Adrenal gland (tissue), 12 donors: ENCODE measurements around the gene SLC5A6. TPM values are rescaled to one million over a fixed set of nuclear protein-coding genes. Genes with fewer than 3 reads are reported as not detected.

ENCODE experiments used
- DNase-seq, 7 donors: peaks; one replicate each; pipeline ENCODE4 v3.0.0-alpha.2; 2019 to 2020
- H3K27ac ChIP-seq, 5 donors: fragments of 200-600 bp; sonication (generic) in 4 of 5; 1 replicate in 3 of 5; 2 replicates in 2 of 5; pipeline versions ENCODE4 v1.5.1 to v1.8.0; 2016 to 2020; ENCODE audit warnings: mild to moderate bottlenecking in 1 of 5
- H3K27me3 ChIP-seq: fragments of 200-600 bp; 2 replicates; pipeline ENCODE4 v1.8.0; 2021
- H3K36me3 ChIP-seq, 2 donors: fragments of 200-600 bp; replicated peaks in 1 of 2; 1 replicate in 1 of 2; 2 replicates in 1 of 2; pipeline versions ENCODE4 v1.5.1 to v1.8.0; 2018 to 2022
- H3K4me1 ChIP-seq, 2 donors: fragments of 200-600 bp; replicated peaks in 1 of 2; 1 replicate in 1 of 2; 2 replicates in 1 of 2; pipeline versions ENCODE4 v1.5.1 to v1.8.0; 2018 to 2021
- H3K4me3 ChIP-seq, 4 donors: fragments of 200-600 bp; sonication (generic) in 3 of 4; one replicate each; pipeline ENCODE4 v1.5.1; 2016 to 2018
- H3K9me3 ChIP-seq, 3 donors: fragments of 200-600 bp; sonication (generic) in 1 of 3; replicated peaks in 1 of 3; 1 replicate in 2 of 3; 2 replicates in 1 of 3; pipeline versions ENCODE4 v1.5.1 to v1.8.0; 2016 to 2021
- CTCF ChIP-seq, 6 experiments: fragments of 450-650 bp in 4 of 6; fragments of 200-600 bp in 2 of 6; sonication (generic) in 1 of 6; IDR thresholded peaks; 1 replicate in 5 of 6; 2 replicates in 1 of 6; pipeline versions ENCODE4 v1.5.1 to v1.8.0; 2016 to 2021; ENCODE audit warnings: antibody characterized with exemption in 6 of 6, mild to moderate bottlenecking in 2 of 6, moderate library complexity in 1 of 6
- POLR2A ChIP-seq, 2 donors: fragments of 450-650 bp; IDR thresholded peaks; one replicate each; pipeline ENCODE4 v1.6.1; 2017; ENCODE audit warnings: antibody characterized with exemption in 2 of 2, mild to moderate bottlenecking in 2 of 2, moderate library complexity in 1 of 2
- WGBS, 4 donors: extraction: QIAGEN DNeasy Blood & Tissue Kit in 2 of 4; methylation state at CpG; one replicate each; pipeline versions ENCODE4 v1.1.5 to v1.1.7; 2013 to 2017; 5-methylcytosine and 5-hydroxymethylcytosine counted together
- intact Hi-C, 2 donors: fragments of 100-400 bp; cut with DNase I; formaldehyde crosslinking; loops; one replicate each; pipeline versions ENCODE4 v1.14.1 to v1.15.0; 2022 to 2023
- polyA plus RNA-seq, 3 donors: library from polyadenylated mRNA; stranded (reverse); fragments of 200-250 nt in 2 of 3; fragments of 350-450 nt in 1 of 3; fragmentation: Illumina TruSeq in 1 of 3; extraction: RNeasy Lipid Tissue Mini Kit (QIAGEN cat#74804) in 1 of 3; gene quantifications; one replicate each; pipeline ENCODE4 v1.2.3, GENCODE V29; 2013 to 2014
- total RNA-seq, 9 donors: library from RNA; depleted of rRNA in 4 of 9; stranded (reverse); fragments of >200 nt in 4 of 9; fragments of 120-200 nt in 1 of 9; fragmentation: NEBNext Ultra II Directional in 1 of 9; extraction: Animal tissue kit (Norgen Biotek cat#: 25700) in 1 of 9; gene quantifications; one replicate each; pipeline versions ENCODE4 v1.1.0 to v1.2.4, GENCODE V29; 2013 to 2023
- donor health status: healthy with polysubstance abuse.
- donor health status: Bipolar disorder and iron deficiency.
- donor health status: DM: yes; HTN: yes; CAD: no.
- donor health status: DM: no; HTN: no; CAD: no.
- donor health status: DM: no; HTN: no; CAD: no.
- donor health status: DM: yes; HTN: yes; CAD: no.

The SLC5A6 gene
- total and polyA plus RNA-seq, 12 donors: 13.5 to 35.0 (median 18.3) TPM

- Histone ChIP-seq H3K27me3 (no peaks in the 10 kb centered on the region), H3K27ac (no peak overlapping the region), H3K9me3 (no peaks in the 10 kb centered on the region), H3K4me3 (no peak overlapping the region), H3K4me1 (peaks cover 7 to 12% of the 10 kb centered on the region in 2 donors), H3K36me3 (peaks cover 0 to 38% of the 10 kb centered on the region in 2 donors)
- TF ChIP-seq CTCF (IDR thresholded peaks at IDR 0.05): no peak
- TF ChIP-seq POLR2A (IDR thresholded peaks at IDR 0.05): no peak
- WGBS, 4 donors: 89 to 95% (median 91%) methylated on average over 4 of the region's 4 CpGs
- no peak for DNase-seq
- intact Hi-C loops: no loop called here
Measured at GRCh38 chr2:27208486-27209050, 3.5 kb downstream of the SLC5A6 start.

- 90 to 100% (median 94%) methylated on average over 6 of the region's 6 CpGs for WGBS, 4 donors
- TF ChIP-seq CTCF (IDR thresholded peaks at IDR 0.05) (no peak), POLR2A (IDR thresholded peaks at IDR 0.05) (no peak)
- H3K36me3 ChIP-seq: peaks cover 0 to 47% of the 10 kb centered on the region in 2 donors
- H3K4me1 ChIP-seq: peaks cover 0 to 5% of the 10 kb centered on the region in 2 donors
- no peak for DNase-seq
- H3K27me3 ChIP-seq: no peaks in the 10 kb centered on the region
- intact Hi-C loops: no loop called here
- H3K9me3 ChIP-seq: no peaks in the 10 kb centered on the region
- H3K27ac ChIP-seq: no peak overlapping the region
- H3K4me3 ChIP-seq: no peak overlapping the region
Measured at GRCh38 chr2:27206346-27206745, 5.7 kb downstream of the SLC5A6 start.

GRCh38 chr2:27205206-27205605, 6.9 kb downstream of the SLC5A6 start:
- intact Hi-C loops: no loop called here
- WGBS, 4 donors: 68 to 93% (median 88%) methylated on average over 7 to 8 of the region's 8 CpGs
- no peak overlapping the region for H3K4me3 ChIP-seq
- DNase-seq: no peak
- H3K27me3 ChIP-seq: no peaks in the 10 kb centered on the region
- H3K9me3 ChIP-seq: no peaks in the 10 kb centered on the region
- no peak for TF ChIP-seq POLR2A (IDR thresholded peaks at IDR 0.05)
- no peak for TF ChIP-seq CTCF (IDR thresholded peaks at IDR 0.05)
- no peak overlapping the region for H3K27ac ChIP-seq
- no peaks in the 10 kb centered on the region for H3K4me1 ChIP-seq
- H3K36me3 ChIP-seq: peaks cover 0 to 49% of the 10 kb centered on the region in 2 donors

GRCh38 chr2:27204566-27204965, 7.5 kb downstream of the SLC5A6 start:
- no peak for DNase-seq
- Histone ChIP-seq H3K36me3 (peaks cover 0 to 51% of the 10 kb centered on the region in 2 donors), H3K4me3 (no peak overlapping the region), H3K9me3 (no peaks in the 10 kb centered on the region), H3K27ac (no peak overlapping the region), H3K4me1 (no peaks in the 10 kb centered on the region), H3K27me3 (no peaks in the 10 kb centered on the region)
- TF ChIP-seq POLR2A (IDR thresholded peaks at IDR 0.05): no peak
- TF ChIP-seq CTCF (IDR thresholded peaks at IDR 0.05): no peak
- intact Hi-C loops: no loop called here
- 91 to 97% (median 94%) methylated on average over 6 to 8 of the region's 8 CpGs for WGBS, 4 donors
